Hepatocyte (in vitro differentiated cells): ENCODE measurements around the gene NMNAT3.

Experiments
- CTCF ChIP-seq: fragments of 200-600 bp; sonication (generic); IDR thresholded peaks from 2 replicates; pipeline ENCODE4 v1.5.1; 2016; ENCODE audit warnings: antibody characterized with exemption, mild to moderate bottlenecking; ENCODE audit not compliant: poor library complexity
- EZH2 ChIP-seq: fragments of 200-600 bp; sonication (generic); IDR thresholded peaks from 2 replicates; pipeline ENCODE4 v1.6.1; 2016; ENCODE audit warnings: antibody characterized with exemption, mild to moderate bottlenecking, borderline replicate concordance

DNA sequence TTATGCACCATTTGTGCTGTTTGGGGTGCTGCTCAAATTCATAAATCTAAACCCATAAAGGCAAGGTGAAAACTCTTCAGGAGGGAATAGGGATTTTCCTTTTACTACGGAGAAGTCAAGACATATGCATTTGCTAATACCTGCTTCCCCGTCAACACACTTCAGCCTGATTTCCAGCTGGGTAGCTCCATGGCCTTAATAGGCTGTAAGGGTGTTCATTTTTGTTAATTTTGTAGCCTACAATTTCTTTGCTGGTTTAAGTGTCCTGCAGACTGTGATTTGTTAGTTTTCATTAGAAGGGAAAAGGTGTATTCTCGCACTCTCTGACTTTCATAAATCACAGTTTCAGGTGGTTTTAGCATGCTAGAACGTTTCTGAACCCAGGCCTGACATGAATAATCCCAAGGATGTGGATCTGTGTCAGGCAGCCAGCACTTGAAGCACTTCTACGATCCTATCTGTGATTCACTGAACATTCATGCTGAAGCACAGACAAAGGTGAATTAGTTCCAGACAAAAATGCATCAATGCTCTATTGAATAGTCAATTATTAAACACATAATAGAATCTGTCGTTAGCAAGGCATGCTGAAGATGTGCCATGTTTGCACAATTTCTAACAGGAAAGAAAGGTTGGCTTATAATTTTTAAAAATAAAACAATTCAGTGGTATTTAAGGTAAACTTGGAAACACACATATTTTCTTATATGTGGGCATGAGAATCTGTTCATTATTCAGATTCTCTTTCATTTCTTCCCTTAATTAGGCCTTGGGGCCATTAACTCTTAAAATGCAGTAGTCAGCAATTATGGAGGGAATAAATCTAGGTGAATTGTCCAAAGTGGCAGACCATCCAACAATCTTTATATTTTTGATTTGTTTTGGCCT, 17.9 kb upstream of the NMNAT3 start:
- TF ChIP-seq CTCF (no peak), EZH2 (no peak)
